Measurements from ENCODE around the gene CYB561. TPM values are rescaled to one million over a fixed set of nuclear protein-coding genes. Genes with fewer than 3 reads are reported as not detected.

Gene CYB561
- total and polyA plus RNA-seq, 9 of the 15 experiments (the other 6 are each of a cell fraction or from before 2014, with no cell fraction given): 4.0 to 30.8 (median 17.4) TPM

GRCh38 chr17:63447471-63448009, 1.4 kb upstream of the CYB561 start (continued):
- no peak for TF ChIP-seq RCOR1 (IDR thresholded peaks at IDR 0.05; ENCODE audit: borderline replicate concordance in 1 of 2, low read depth in 2 of 2, low read length in 2 of 2)
- peak; percentile 26 for TF ChIP-seq BRD9 (IDR thresholded peaks at IDR 0.05; ENCODE audit: low read depth, partially characterized antibody)
- no peak for TF ChIP-seq ARNT (IDR thresholded peaks at IDR 0.05)
- 0 out of 2 replicates have a peak, but pooled peaks have one; percentile 3 for TF ChIP-seq IRF9 (tag; IDR thresholded peaks at IDR 0.05)
- TF ChIP-seq ZBTB17 (CRISPR knock-in tag; IDR thresholded peaks at IDR 0.05): 0 out of 2 replicates have a peak, but pooled peaks have one; percentile 62
- TF ChIP-seq PTTG1 (tag; IDR thresholded peaks at IDR 0.05; ENCODE audit: low read depth): no peak
- 0 out of 2 replicates have a peak, but pooled peaks have one; percentile 3 for TF ChIP-seq CBFA2T2 (conservative IDR thresholded peaks at IDR 0.05)
- no peak for TF ChIP-seq DNMT1 (IDR thresholded peaks at IDR 0.05)
- TF ChIP-seq ZBED1 (IDR thresholded peaks at IDR 0.05): no peak
- no peak for TF ChIP-seq ZNF76 (CRISPR knock-in tag; IDR thresholded peaks at IDR 0.05; ENCODE audit: borderline replicate concordance)
- no peak for TF ChIP-seq SP2 (IDR thresholded peaks at IDR 0.05; ENCODE audit: extremely low read depth, low read depth, low read length, poor library complexity, severe bottlenecking)
- TF ChIP-seq MAX (CRISPR knock-in tag; IDR thresholded peaks at IDR 0.05): 0 out of 2 replicates have a peak, but pooled peaks have one; percentile 88
- TF ChIP-seq SUPT5H (IDR thresholded peaks at IDR 0.05): no peak
- TF ChIP-seq ZNF740 (CRISPR knock-in tag; IDR thresholded peaks at IDR 0.05): 0 out of 2 replicates have a peak, but pooled peaks have one; percentile 19
- no peak for TF ChIP-seq ZNF740 (tag; IDR thresholded peaks at IDR 0.05)
- no peak for TF ChIP-seq ID3 (CRISPR knock-in tag; IDR thresholded peaks at IDR 0.05)
- TF ChIP-seq ID3 (tag; IDR thresholded peaks at IDR 0.05): peak; percentile 49; the same call in 1 of the 2 replicates
- no peak for TF ChIP-seq HNRNPL (IDR thresholded peaks at IDR 0.05; ENCODE audit: low read depth, low read length)
